COR-L47 (cell line): ENCODE results near the gene TAF4.
"Not testable (repeated sequence)": the region's sequence is repeated elsewhere in the genome, so short reads cannot be mapped to it uniquely, and the experiment has no call there.

Source experiments
- DNase-seq: peaks from one replicate; lab custom pipeline; 2025; lab: John Stamatoyannopoulos, UW

The TAF4 gene

GRCh38 chr20:61960836-61961235 is 104.8 kb downstream of the TAF4 start:
- DNase-seq = no peak

- no peak for DNase-seq
Observed at GRCh38 chr20:61958773-61959700, 106.6 kb downstream of the TAF4 start.

GRCh38 chr20:61957961-61958715 is 107.5 kb downstream of the TAF4 start:
- DNase-seq = no peak

- DNase-seq = peak; percentile 14
Observed at GRCh38 chr20:61956396-61957342, 109.0 kb downstream of the TAF4 start.

GRCh38 chr20:61955668-61956395 is 109.8 kb downstream of the TAF4 start:
- no peak for DNase-seq

- peak; percentile 96 for DNase-seq
Observed at GRCh38 chr20:61954276-61955021, 111.2 kb downstream of the TAF4 start.

GRCh38 chr20:61953037-61954021 is 112.4 kb downstream of the TAF4 start:
- DNase-seq = peak; percentile 27

GRCh38 chr20:61951695-61952533 is 113.8 kb downstream of the TAF4 start:
- no peak for DNase-seq

GRCh38 chr20:61950641-61951071 is 115.0 kb downstream of the TAF4 start:
- no peak for DNase-seq

- DNase-seq = no peak
Observed at GRCh38 chr20:61949714-61950640, 115.7 kb downstream of the TAF4 start.

- DNase-seq = no peak
Observed at GRCh38 chr20:61949363-61949713, 116.3 kb downstream of the TAF4 start.

- DNase-seq = no peak
Observed at GRCh38 chr20:61948586-61949362, 116.9 kb downstream of the TAF4 start.

GRCh38 chr20:61948056-61948455 is 117.6 kb downstream of the TAF4 start:
- DNase-seq = not testable (repeated sequence)

- DNase-seq = not testable (repeated sequence)
Observed at GRCh38 chr20:61945495-61945894, 120.2 kb downstream of the TAF4 start.

GRCh38 chr20:61944967-61945366 is 120.7 kb downstream of the TAF4 start:
- DNase-seq = not testable (repeated sequence)

- no peak for DNase-seq
Observed at GRCh38 chr20:61942526-61942925, 123.2 kb downstream of the TAF4 start.
